Urothelium cell line (cell line): ENCODE results near the gene TCF25.
"Not testable (repeated sequence)": the region's sequence is repeated elsewhere in the genome, so short reads cannot be mapped to it uniquely, and the experiment has no call there.

ENCODE experiments used
- DNase-seq: peaks from one replicate; pipeline ENCODE4 v3.0.0; 2011; ENCODE audit warnings: low spot score, mixed read lengths
- FAIRE-seq: peaks from 2 replicates; lab custom pipeline; 2011; peaks lifted over from hg19 to GRCh38; lab: Jason Lieb, UNC

TCF25 gene, protein sequence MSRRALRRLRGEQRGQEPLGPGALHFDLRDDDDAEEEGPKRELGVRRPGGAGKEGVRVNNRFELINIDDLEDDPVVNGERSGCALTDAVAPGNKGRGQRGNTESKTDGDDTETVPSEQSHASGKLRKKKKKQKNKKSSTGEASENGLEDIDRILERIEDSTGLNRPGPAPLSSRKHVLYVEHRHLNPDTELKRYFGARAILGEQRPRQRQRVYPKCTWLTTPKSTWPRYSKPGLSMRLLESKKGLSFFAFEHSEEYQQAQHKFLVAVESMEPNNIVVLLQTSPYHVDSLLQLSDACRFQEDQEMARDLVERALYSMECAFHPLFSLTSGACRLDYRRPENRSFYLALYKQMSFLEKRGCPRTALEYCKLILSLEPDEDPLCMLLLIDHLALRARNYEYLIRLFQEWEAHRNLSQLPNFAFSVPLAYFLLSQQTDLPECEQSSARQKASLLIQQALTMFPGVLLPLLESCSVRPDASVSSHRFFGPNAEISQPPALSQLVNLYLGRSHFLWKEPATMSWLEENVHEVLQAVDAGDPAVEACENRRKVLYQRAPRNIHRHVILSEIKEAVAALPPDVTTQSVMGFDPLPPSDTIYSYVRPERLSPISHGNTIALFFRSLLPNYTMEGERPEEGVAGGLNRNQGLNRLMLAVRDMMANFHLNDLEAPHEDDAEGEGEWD

GRCh38 chr16:89873109-89873971, at the start of gene TCF25:
Gene TCF25, plus strand, starts transcription at chr16:89873592. Its CDS starts 76 bp downstream, at chr16:89873668.
- DNase-seq = peak; percentile 96
- peak; percentile 81 for FAIRE-seq

- DNase-seq, FAIRE-seq: not testable (repeated sequence)
Measured at GRCh38 chr16:89823824-89824148, 49.6 kb upstream of the TCF25 start.

DNA sequence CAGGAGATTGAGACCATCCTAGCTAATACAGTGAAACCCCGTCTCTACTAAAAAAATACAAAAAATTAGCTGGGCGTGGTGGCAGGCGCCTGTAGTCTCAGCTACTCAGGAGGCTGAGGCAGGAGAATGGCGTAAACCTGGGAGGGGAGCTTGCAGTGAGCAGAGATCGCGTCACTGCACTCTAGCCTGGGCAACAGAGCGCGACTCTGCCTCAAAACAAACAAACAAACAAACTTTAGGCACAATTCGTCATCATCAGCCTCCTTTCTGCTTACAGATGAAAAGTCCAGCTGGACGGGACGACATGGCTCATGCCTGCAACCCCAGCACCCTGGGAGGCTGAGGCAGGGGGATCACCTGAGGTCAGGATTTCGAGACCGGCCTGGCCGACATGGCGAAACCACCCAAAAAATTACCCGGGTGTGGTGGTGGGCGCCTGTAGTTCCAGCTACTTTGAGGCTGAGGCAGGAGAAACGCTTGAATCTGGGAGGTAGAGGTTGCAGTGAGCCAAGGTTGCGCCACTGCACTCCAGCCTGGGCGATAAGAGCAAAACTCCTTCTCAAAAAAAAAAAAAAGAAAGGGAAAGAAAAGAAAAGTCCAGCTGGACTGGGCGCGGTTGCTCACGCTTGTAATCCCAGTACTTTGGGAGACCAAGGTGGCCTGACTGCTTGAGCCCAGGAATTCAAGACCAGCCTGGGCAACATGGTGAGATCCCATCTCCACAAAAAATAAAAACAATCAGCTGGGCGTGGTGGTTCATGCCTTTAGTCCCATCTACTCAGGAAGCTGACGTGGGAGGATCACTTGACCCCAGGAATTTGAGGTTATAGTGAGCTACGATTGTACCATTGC, 46.6 kb upstream of the TCF25 start:
- no peak for DNase-seq
- FAIRE-seq = peak; percentile 9

DNA sequence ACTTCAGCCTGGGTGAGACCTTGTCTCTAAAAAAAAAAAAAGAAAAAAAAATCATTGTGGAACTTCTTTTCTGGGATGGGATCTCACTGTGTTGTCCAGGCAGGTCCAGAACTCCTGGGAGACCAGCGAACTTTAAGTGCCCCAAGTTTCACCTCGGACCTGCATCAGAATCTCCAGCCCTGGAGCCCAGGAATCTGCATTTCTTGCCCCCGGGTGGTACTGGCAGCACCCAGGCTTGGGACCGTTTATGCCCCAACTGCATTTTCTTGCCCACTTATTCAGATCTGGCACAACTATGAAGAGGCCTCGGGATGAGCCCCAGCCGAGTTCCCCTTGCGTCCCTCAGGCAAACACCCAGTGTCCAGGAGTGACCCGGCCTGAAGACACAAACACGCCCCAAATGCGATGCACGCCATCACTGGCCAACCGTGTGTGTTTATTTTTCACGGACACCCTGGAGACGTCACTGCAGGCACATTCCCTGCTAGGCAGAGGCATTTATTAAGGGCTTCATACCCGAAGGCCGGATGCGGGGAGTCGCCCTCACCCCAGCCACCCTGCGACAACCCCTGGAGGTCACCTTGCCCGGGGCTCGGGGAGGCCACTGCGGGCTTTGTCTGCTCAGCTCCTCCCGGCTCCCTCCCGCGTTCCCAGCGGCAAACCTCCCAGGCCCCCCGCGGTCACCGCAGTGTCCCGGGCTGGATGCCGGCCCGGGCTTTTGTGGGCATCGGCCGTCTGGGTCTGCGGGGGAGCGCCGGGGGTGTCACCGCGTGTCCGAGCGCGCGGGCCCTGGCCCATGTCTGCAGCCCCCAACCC, 45.8 kb upstream of the TCF25 start:
- FAIRE-seq (peak; percentile 70), DNase-seq (peak; percentile 50)

- peak; percentile 85 for DNase-seq
- FAIRE-seq = no peak
Measured at GRCh38 chr16:89828199-89828869, 45.1 kb upstream of the TCF25 start, which contains the start of gene SPIRE2. Gene SPIRE2, plus strand, starts transcription at chr16:89828475. Its CDS starts 76 bp downstream, at chr16:89828551.

DNA sequence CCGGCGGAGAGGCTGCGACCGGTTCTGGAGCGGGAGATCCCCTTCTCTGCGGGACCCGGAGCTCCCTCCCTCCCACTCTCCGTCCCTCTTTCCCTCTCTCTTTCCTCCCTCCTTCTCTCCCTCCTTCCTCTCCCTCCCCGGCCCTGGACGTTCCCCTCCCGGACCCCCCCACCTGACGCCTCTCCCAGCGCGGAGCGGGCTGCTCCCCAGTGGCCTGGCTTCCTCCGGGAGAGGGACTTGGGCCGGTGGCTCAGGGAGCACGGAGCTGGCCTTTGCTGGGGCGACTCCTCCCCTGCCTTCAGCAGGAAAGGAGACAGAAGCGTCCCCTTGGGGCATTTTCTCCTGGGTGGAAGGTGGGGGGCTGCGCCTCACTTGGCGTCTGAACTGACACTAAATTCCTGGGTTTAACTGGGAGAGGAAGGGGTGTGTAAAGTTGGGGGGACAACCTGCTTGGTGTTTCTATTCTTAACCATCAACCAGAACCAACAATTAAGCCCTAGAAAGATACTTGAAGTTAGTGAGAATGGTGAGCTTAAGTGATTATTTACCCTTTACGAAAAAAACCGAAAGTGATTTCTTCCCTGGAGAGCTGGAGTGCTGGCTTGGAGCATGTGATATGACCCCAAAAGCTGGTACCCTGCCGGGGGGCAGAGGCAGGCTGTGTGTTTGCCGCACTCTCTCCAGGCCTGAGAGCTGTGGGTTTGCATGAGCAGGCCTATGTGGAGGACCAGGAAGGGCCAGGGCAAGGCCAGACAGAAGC, 44.3 kb upstream of the TCF25 start:
- DNase-seq = no peak
- no peak for FAIRE-seq

GRCh38 chr16:89829630-89830437, 43.6 kb upstream of the TCF25 start:
- DNase-seq (no peak), FAIRE-seq (no peak)

GRCh38 chr16:89831810-89832328, 41.5 kb upstream of the TCF25 start:
- DNase-seq (no peak), FAIRE-seq (no peak)

DNA sequence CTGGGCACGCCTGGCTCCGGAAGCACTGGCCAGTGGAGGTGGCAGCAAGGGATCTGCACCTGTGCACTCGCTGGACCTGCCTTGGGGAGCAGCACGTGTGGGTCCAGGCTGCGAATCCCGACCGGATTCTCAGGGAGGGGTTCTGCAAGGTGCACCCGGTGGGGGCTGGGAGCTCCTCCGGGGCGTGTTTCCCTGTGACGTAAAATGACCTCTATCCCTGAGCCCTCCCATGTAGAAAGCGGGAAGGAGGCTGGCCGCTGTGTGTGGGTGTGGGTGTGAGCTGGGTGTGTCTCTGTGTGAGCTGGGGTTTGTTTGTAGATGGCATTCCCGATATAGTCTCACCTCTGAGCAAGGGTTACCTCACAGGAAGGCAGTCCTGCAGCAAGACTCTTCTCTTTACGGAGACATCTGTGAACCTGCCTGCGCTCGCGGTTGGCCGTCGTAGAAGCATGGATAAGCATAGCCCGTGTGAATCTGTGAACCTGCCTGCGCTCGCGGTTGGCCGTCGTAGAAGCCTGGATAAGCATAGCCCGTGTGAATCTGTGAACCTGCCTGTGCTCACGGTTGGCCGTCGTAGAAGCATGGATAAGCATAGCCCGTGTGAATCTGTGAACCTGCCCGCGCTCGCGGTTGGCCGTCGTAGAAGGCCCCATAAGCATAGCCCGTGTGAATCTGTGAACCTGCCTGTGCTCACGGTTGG, 39.6 kb upstream of the TCF25 start:
- DNase-seq, FAIRE-seq: not testable (repeated sequence)

DNA sequence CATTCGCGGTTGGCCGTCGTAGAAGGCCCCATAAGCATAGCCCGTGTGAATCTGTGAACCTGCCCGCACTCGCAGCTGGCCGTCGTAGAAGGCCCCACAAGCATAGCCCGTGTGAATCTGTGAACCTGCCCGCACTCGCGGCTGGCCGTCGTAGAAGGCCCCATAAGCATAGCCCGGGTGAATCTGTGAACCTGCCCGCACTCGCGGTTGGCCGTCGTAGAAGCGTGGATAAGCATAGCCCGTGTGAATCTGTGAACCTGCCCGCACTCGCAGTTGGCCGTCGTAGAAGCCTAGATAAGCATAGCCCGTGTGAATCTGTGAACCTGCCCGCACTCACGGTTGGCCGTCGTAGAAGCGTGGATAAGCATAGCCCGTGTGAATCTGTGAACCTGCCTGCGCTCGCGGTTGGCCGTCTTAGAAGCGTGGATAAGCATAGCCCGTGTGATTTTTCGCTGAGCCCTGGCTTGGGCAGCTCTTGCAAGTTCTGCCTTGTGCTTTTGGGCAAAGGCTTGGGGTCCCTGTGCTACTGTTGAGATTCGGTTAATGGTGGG, 38.5 kb upstream of the TCF25 start:
- FAIRE-seq, DNase-seq: not testable (repeated sequence)

DNA sequence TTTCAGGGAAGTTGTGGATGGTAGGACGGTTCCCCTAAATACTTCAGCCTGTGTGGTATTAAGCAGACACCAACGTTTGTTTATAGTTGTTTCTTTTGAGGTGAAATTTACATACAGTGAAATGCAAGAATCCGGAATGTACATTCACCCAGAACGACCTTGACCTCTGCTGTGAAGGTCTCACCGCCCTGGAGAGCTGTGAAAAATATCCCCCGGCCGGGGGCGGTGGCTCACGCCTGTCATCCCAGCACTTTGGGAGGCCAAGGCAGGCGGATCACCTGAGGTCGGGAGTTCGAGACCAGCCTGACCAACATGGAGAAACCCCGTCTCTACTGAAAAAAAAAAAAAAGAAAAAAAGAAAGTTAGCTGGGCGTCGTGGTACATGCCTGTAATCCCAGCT, 36.9 kb upstream of the TCF25 start:
- not testable (repeated sequence) for DNase-seq, FAIRE-seq

DNA sequence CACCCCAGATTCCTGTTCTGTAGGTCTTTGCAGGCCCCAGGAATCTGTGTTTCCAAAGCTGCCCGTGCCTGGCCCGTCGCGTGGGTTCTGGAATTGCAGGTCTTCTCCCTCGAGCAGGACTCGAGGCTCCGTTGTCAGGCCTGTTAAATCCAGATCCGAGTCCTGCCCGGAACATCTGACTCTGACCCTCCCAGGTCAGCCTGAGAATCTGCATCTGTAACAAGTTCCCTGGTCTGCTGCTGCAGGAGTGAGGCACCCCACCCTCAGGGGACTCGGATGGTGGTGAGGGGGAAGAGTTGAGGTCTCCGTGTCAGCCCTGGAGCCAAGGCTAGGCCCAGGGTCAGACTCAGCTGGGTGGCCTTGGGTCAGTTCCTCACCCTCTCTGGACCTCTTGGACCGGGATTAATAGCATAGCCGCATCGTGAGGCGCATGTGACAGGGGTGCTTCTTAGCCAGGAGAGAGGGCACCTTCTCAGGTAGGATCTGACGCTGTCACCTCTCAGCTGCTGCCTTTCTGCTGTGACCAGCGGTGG, 36.3 kb upstream of the TCF25 start:
- FAIRE-seq (no peak), DNase-seq (no peak)

DNA sequence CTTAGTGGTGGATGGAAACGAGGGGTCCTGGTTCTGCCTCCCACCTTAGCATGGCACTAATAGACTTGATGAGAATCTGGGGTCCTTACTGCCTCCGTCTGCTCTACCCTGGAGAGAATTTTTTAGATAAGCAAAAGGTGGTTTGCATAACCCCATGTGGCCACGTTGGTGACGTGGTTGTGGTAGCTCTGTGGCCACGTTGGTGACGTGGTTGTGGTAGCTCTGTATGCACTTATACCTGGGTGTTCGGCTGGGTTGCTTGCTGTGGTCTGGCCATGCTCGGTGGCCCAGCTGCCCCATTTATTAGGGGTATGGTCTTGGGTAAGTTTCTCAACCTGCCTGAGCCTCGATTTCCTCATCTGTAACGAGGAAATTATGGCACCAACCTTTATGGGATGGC, 32.1 kb upstream of the TCF25 start:
- DNase-seq = no peak
- no peak for FAIRE-seq

DNA sequence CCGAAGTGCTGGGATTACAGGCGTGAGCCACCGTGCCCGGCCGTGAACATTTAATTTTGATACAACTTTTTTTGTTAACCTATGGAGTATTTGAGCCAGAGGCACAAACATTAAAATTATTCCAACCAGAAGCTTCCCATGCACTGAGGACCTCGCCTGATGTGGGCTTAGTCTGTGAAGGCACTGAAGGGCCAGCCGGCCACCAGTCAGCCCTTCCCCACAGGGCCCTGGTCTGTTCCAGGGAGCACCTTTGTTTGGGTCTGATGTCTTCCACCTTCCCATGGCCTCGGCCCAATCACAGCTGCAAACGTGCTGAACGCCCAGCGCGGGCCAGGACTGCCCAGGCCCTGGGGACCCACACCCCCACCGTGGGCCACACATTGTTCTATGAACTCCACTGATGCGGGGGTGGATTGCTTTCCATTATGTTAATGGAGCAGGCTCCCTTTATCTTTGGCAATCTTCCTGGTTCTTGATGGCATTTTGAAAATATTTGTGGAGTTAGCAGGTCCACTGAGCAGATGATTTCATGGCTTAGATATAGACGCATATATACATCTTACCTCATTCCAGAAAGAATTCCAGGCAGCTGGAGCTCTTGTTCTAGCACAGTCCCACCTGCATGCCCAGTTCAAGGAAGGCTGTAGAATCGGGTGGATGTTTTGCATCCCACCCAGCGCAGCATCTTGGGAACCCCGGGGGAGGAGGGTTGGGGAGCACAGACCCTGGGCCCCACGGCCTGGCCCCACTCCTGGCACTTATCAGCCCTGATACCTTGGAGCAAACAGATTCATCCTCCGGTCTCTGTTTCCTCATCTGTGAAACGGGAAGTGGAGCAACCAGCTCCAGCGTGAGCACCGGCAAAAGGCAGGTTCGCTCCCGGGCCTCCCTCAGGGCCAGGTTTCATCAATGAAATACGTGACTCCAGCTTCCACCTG, 30.7 kb upstream of the TCF25 start:
- FAIRE-seq = peak; percentile 48
- DNase-seq = peak; percentile 89
